ENCODE results near the gene PDE8B.

PDE8B gene

GRCh38 chr5:77294185-77294584, 83.7 kb downstream of the PDE8B start:
- DNase-seq (ENCODE audit: low spot score), result peak; percentile 38

- DNase-seq (ENCODE audit: low spot score), result no peak
These were observed 85.4 kb downstream of the PDE8B start for GRCh38 chr5:77295863-77296378.

GRCh38 chr5:77298146-77298545, 87.7 kb downstream of the PDE8B start:
- no peak for DNase-seq (ENCODE audit: low spot score)

DNA sequence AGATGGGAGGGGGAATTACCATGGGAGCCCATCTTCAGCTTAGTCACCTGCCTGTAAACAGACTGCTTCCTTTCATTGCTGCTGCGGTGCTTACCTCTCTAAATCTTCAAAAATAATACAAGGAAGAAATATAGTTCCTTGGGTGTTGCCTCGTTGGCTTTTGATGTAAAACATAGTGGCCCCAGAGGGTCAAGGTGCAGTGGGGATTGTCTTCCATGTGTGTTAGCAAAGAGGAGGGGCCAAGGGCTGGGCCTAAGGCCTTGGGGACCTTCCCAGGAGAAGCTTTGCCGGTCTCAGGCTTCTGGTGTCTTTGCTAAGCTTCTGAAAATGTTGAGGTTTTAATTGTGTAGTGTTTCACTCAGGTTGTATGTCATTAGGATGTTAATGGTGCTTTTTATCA, 90.0 kb downstream of the PDE8B start:
- DNase-seq (ENCODE audit: low spot score), result no peak

DNA sequence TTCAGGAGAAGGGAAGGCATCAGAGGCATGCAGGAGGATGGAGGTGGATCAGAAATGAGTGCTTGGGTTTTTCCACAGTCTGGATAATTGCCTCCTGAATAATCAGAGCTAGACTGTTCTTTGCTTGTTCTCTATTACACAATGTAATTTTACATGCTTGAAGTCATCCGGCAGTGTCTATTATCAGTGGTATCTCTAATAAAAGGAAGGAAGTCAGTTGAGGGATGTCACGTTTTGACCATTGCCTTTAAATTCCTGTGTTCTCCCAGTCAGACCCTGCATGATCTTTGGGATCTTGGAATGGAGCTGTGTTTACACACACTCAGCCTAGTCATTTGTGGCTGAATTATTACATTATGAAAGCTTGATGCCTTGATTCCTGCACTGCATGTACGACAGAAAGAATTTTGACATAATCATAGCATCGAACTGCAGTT, 91.0 kb downstream of the PDE8B start:
- DNase-seq (ENCODE audit: low spot score), result no peak

DNA sequence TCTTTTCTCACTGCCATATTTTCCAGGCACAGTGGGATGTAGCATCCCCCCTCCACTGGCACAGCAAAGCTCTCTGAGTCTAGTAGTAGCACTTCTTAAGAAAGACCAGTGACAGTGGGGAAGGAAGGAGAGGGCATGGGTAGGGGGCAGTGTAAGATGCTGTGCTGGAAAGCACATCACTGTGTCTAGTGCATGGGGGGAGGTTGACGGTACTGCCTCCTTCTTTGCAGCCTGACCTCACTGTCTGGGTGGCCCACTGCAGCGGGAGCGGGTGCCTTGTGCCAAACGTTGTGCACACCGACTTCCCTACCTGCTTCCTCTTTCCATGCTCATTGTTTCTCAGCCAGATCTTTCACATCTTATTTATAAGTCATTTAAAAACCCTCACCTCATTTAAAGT, 91.8 kb downstream of the PDE8B start:
- peak; percentile 10 for DNase-seq (ENCODE audit: low spot score)

GRCh38 chr5:77302653-77303052, 92.2 kb downstream of the PDE8B start:
- no peak for DNase-seq (ENCODE audit: low spot score)

GRCh38 chr5:77304388-77304787, 93.9 kb downstream of the PDE8B start:
- DNase-seq (ENCODE audit: low spot score), result no peak

DNA sequence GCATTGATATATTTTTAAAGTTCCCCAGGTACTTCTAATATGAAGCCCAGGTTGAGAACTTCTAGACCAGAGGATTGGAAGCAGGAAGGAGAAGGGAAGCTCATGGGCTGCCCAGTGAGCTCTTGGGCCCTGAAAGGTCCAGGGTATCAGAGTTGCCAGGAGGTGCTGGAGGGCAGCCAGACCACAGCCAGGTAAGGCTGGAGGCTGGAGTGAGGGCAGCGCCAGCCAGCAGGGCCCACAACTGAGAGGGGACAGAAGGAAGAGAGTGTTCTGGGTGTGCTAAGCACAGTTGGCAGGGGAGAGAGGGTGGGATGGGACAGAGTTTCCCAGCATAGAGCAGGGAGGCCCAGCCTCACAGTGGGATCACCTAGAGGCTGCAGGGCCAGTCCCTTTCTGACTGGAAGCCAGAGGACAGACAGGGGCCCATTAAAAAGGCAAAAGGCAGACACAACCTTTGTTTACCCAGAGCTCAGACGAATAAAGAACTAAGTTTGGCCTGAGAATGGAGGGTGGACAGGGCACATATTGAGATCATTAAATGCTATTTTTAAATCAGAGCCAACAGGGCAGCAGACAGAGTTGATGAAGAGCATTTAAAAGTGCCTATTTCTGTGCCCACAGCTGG, 94.9 kb downstream of the PDE8B start:
- no peak for DNase-seq (ENCODE audit: low spot score)

- no peak for DNase-seq (ENCODE audit: low spot score)
These were observed 95.5 kb downstream of the PDE8B start for GRCh38 chr5:77305956-77306355.

GRCh38 chr5:77306531-77306930, 96.1 kb downstream of the PDE8B start:
- DNase-seq (ENCODE audit: low spot score), result no peak

DNA sequence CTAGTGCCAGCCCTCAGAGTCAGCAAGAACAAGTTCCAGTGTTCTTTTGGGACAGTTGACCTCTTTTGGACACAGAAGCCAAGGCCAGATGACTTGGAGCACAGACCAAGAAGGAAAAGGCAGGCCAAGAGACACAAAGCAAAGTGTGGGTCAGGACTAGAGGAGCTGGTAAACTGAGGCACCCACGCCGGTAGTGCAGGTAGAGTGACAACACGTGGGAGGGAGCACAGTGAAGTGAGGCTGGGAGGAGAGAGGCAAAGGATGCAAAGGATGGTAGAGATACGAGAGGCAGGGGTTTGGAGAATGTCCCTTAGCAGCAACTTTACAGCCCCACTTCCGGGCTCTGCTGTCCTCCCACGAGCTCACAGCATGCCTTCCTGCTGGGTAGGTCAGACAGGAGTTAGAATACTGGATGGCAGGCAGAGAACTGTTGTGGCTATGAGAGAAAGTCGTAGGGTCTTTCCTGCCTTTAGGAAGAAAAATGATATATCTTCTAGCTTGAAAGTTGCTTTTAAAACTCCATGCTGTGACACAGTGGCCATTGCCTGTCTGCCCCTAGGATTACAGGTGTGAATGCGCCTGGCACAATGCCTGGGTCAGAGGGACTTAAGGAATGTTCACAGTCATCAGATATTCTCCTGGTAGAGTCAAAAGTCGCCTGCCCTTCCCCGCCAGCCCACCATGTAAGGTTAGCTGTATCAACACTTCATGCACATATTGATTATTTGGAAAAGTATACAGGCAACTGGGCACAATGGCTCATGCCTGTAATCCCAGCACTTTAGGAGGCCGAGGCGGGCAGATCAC, 97.9 kb downstream of the PDE8B start:
- no peak for DNase-seq (ENCODE audit: low spot score)

DNA sequence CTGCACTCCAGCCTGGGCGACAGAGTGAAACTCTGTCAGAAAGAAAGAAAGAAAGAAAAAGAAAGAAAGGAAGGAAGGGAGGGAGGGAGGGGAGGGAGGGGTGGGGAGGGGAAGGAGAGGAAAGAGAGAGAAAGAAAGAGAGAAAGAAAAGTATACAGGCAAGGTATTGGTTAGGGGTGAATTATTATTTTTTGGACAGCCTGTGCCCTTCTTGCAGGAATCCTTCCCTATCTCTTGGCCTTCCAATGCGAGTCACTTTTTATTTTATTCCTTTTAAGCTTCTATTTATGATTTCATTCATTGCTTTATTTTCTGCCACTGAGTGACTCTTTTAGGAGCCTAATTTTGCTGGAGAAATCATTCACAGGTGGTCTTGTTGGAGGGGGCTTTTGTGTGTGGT, 98.7 kb downstream of the PDE8B start:
- no peak for DNase-seq (ENCODE audit: low spot score)

DNA sequence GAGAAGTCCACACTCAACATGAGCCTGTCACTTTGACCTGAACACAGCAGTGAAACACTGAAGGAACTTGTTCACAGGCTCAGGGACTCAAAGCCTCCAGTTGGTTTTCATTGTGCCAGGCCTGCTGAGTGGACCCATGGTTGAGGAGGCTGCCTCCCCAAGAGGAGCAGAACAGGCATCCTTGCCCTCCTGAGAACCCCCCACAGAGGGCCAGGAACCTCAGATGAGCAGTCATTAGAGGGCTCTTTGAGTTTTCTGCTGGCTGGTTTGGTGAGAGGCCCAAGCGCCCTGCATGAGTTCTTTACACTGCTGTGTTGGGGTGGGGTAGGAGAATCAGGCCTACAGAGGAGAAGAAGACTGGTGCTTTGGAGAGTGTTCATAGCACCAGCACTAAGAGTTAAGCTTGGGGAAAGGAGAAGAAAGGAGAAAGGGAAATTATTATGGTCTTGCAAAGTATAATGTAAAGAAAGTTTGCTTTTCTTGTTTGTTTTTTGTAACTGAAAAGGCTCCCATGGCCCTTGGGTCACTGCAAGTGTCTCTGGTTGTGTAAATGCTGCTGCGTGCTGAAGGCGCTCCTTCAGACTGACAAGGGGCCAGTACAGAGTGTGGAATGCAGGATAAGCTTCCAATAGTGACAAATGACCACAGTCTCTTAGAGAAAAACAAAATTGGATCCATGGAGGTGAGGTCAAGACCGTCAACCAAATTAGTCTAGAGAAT, 100.2 kb downstream of the PDE8B start:
- DNase-seq (ENCODE audit: low spot score), result no peak

- DNase-seq (ENCODE audit: low spot score), result no peak
These were observed 100.7 kb downstream of the PDE8B start for GRCh38 chr5:77311214-77311571.

DNA sequence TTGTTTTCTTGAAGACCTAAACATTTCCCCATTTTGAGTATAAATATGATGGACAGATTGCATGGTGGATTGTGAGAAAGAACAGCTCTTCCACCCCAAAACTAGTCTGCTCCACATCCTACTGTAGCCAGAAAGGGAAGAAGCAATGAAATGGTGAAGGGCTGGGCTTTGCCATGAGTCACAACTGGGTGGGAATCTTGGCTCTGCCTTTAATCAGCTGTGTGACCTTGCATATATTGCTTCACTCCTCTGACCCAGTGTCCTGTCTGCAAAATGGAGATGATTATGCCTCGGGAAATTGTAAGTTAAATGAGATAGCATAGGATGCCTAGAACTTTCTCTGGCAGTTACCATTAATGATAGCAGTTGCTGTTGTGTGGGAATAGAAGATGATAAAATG, 101.9 kb downstream of the PDE8B start:
- DNase-seq (ENCODE audit: low spot score), result no peak

- DNase-seq (ENCODE audit: low spot score), result no peak
These were observed 106.6 kb downstream of the PDE8B start for GRCh38 chr5:77316871-77317661.

GRCh38 chr5:77318060-77318459, 107.6 kb downstream of the PDE8B start:
- no peak for DNase-seq (ENCODE audit: low spot score)

DNA sequence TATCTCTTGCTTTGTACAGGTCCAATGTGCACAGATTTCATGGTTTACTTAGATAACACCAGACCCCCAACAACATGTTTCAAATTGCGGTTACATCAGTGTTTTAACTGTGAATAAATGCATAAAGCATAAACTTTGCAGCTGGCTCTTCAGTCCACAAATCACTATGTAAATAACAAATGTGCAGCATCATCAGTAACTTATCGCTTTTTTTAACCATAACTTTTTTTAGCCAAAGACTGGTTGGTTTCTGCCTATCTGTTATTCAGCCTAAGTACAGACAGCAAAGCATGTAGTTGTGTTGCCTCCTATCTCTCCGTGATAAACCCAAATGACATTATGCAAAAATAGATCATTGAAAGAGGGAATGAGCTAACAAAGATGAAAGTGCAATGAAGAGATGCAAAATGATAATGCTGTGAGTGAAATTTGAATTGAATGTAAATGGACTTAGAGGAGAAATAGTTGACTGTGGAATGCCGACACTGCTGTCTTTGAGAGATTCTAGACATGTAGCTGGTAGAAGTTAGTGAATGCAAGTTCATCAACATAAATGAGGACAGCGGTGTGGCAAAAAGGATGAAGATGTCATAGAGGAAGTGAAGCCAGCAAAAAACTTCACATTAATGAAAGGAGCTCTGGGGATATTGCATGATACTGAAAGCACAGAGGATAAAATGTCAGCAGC, 108.8 kb downstream of the PDE8B start:
- no peak for DNase-seq (ENCODE audit: low spot score)

- no peak for DNase-seq (ENCODE audit: low spot score)
These were observed 111.4 kb downstream of the PDE8B start for GRCh38 chr5:77321793-77322394.

- DNase-seq (ENCODE audit: low spot score), result no peak
These were observed 111.9 kb downstream of the PDE8B start for GRCh38 chr5:77322406-77322805.

All from germinal center (tissue), 1 donor.